HG03460 (cell line): ENCODE results near the gene SDC4.

Experiments
- ATAC-seq: cut with Tn5 transposase; IDR thresholded peaks from one replicate; pipeline ENCODE4 v1.9.1; 2021; ENCODE audit not compliant: unreplicated experiment

SDC4 gene

DNA sequence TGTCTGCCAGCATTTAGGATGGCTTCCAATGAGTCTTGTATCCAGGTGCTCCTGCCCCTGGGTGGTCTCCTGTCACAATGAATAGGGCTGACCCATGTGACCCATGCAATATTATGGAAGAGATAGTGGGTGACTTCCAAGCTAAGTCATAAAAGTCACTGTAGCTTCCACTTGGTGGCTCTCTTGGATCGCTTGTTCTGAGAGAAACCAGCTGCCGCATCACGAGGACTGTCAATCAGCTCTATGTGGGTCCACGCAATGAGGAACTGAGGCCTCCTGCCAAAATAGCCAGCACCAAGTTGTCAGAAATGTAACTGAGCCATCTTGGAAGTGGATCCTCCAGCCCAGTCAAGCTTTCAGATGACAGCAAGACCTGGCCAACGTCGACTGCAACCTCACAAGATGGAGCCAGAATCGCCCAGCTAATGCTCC is 25.3 kb downstream of the SDC4 start:
- ATAC-seq = no peak

DNA sequence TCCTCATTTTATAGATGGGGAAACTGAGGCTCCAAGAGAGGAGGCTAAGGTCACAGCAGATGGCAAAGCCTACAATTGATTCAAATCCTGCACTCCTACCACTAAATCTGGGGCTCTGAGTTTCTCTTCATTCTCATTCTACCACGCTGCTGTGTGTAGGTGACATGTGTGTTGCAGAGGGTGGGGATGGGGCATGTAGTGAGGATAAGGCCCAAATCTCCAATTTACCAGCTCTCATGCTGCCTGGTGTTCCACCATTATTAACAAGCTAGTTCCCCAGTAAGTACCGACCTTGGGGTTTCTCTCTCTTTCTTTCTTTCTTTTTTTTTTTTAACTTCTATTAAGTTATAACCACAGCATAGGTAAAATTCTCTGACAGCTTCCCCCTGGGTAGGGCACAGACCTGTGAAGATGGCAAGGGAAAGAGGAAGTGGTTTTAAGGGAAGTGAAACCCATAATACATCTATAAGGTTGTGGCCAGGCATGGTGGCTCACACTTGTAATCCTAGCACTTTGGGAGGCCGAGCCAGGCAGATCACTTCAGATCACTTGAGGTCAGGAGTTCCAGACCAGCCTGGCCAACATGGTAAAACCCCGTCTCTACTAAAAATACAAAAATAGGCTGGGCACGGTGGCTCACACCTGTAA is 27.2 kb downstream of the SDC4 start:
- peak; percentile 78 for ATAC-seq

- no peak for ATAC-seq
These were observed 29.3 kb downstream of the SDC4 start for GRCh38 chr20:45318948-45319347.

GRCh38 chr20:45318386-45318939 is 29.8 kb downstream of the SDC4 start:
- no peak for ATAC-seq

DNA sequence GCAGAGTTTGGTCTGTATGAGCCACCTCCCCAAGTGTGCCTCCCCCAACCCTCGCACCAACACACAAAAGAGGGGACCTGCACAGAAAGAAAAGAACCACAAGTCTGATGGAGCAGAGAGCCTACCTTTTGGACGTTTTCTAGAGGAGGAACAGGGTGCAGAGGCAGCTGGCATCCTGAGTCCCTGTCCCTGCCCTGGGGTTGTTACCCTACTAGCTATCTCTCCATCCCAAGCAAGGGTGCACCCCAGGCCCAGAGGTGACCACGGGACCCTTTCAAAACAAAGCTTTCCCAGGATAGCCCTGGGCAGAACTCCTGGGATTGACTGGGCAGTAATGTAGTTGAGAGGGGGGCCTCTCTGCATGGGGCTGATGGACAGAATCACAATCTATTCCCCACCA is 30.4 kb downstream of the SDC4 start:
- no peak for ATAC-seq

DNA sequence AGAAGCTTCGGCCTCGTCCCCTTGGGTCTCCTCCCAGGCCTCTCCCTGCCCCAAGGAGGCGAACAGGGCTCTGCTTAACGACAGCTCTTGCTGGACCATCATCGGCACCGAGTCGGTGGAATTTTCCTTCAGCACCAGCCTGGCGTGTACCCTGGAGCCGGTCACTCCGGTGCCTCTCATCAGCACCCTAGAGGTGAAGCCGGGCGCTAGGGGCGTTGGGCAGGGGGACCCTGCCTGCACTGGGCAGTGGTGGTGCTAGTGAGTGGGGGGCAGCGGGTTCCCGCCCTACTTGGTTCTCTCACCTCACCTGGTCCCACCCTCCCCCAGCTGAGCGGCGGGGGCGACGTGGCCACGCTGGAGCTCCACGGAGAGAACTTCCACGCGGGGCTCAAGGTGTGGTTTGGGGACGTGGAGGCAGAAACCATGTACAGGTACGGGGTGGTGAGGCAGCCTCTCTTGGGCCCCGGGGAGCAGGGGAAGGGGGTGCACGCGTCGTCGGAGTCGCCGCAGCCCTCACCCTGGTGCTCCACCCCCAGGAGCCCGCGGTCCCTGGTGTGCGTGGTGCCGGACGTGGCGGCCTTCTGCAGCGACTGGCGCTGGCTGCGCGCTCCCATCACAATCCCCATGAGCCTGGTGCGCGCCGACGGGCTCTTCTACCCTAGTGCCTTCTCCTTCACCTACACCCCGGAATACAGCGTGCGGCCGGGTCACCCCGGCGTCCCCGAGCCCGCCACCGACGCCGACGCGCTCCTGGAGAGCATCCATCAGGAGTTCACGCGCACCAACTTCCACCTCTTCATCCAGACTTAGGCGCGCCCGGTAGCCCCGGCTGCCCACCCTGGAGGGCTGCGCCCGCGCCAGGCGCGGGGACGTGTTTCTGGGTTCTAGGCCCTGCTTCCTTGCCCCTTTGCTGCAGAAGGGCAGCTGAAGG is 31.8 kb downstream of the SDC4 start:
- ATAC-seq = no peak

- ATAC-seq = no peak
These were observed 32.6 kb downstream of the SDC4 start for GRCh38 chr20:45315672-45316071.

DNA sequence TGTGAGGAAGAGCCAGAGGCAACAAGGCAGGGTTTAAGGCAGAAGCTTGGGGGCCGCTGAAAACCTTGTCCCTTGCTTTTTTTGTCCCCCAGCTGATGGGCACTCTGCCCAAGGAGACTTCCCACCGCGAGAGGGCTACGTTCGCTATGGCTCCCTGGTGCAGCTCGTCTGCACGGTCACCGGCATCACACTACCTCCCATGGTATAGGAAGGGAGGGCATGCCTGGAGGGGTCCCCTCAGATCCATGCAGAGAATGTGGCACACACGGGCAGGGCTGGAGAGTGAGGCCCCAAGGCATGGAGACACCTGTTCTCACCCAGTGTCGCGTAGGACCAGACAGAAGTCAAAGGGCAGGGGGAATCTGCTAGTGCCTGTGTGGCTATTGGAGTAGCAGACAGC is 34.3 kb downstream of the SDC4 start:
- no peak for ATAC-seq

GRCh38 chr20:45313065-45313695 is 35.0 kb downstream of the SDC4 start:
- ATAC-seq = no peak

DNA sequence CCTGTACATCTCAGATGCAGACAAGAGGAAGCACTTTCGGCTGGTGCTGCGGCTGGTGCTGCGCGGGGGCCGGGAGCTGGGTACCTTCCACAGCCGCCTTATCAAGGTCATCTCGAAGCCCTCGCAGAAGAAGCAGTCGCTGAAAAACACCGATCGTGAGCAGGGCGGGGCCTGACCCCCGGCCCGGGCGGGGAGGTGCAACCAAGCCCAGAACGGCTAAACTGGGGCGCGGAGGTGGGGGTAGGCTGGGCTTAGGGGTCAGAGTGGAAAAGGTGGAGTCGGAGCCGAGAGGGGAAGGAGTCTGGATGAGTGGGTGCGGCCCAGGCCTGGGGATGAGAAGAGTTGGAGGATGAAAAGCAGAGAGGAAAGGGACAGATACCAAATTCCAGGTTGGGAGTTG is 36.0 kb downstream of the SDC4 start:
- no peak for ATAC-seq

- ATAC-seq = no peak
These were observed 36.5 kb downstream of the SDC4 start for GRCh38 chr20:45311589-45312211.

- ATAC-seq = no peak
These were observed 39.1 kb downstream of the SDC4 start for GRCh38 chr20:45309075-45309474.

- ATAC-seq = no peak
These were observed 40.0 kb downstream of the SDC4 start, which contains the start of gene MATN4 for GRCh38 chr20:45308117-45308778. TSS of gene MATN4 (minus strand) at chr20:45308299. CDS start at chr20:45305582, 2,717 bp downstream.

- no peak for ATAC-seq
These were observed 41.1 kb downstream of the SDC4 start for GRCh38 chr20:45307076-45307640.

- ATAC-seq = no peak
These were observed 41.7 kb downstream of the SDC4 start, which contains the start of gene RBPJL for GRCh38 chr20:45306431-45306982. TSS of gene RBPJL (plus strand) at chr20:45306840. CDS start at chr20:45306923, 83 bp downstream.

GRCh38 chr20:45305262-45305661 is 43.0 kb downstream of the SDC4 start:
- no peak for ATAC-seq

DNA sequence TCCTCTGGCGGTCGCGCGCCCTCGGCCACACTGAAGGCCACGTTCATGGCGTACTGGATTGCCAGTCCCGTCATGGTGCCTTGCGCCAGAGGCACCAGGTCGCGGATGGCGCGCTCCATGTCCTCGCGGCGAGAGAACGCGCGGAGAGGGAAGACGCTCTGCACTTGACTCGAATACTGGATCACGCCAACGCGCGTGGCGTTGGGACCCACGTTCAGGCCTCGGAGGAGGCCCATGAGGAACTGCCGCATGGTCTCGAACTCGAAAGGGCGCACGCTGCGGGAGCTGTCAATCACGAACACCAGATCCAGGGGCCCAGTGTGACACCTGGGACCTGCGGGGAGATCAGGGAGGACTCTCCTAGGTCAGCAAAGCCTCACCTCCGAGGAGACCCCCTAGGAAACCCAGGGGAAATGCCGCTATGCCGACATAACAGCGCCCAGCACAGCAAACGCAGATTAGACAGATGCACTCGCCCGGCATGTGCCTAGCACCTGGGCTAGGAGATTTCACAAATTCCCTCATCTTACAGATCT is 43.7 kb downstream of the SDC4 start:
- ATAC-seq = no peak

DNA sequence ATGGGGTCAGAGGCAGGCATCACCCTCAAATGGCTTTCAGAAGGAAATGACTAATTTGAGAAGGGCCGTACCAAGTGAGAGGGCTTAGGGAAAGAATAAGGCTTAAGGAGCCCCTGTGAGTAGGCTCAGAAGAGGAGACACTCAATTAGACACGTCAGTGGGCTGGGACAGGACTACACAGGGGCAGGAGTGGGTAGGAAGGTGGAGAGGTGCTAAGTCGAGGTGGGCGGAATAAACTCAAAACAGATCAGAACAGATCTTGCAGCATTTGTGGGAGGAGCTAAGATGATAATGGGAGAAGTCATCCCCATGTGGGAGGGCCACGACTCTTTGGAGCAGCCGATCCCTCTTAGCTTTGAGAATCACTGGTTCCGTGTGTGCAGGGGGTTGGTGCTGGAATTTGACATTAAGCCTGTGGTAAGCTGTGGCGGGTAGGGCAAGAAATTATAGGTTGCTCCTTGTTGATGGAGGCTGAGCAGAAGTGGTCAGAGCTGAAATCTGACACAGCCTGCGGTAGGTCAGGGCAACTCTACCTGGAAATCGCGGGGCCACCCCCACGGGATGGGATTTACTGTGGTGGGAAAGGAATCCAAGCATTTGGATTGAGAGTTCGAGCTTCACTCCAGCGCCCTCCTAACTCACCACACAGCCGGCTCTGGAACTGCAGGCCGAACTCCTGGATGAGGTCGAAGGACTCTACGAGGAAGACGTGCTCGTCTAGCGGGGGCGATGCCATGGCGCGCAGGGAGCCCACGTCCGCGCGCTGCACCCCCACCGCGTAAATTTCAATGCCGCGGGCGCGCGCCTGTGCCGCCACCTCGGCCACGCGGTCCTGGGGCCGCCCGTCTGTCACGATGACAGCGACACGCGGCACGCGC is 44.4 kb downstream of the SDC4 start:
- no peak for ATAC-seq
